Uterus (tissue), 2 donors: ENCODE measurements around the gene EPN1.

Experiments
- CTCF ChIP-seq, 4 experiments: fragments of 200-600 bp in 2 of 4; fragments of 450-650 bp in 2 of 4; sonication (generic) in 2 of 4; IDR thresholded peaks; one replicate each; pipeline ENCODE4 v1.5.1; 2016 to 2019; ENCODE audit warnings: antibody characterized with exemption in 4 of 4, mild to moderate bottlenecking in 2 of 4, moderate library complexity in 1 of 4
- POLR2A ChIP-seq, 2 donors: fragments of 450-650 bp; IDR thresholded peaks; one replicate each; pipeline ENCODE4 v1.6.1; 2016; ENCODE audit warnings: antibody characterized with exemption in 2 of 2, mild to moderate bottlenecking in 1 of 2, moderate library complexity in 1 of 2

GRCh38 chr19:55723491-55723890, 48.5 kb downstream of the EPN1 start:
- TF ChIP-seq CTCF (IDR thresholded peaks at IDR 0.05) (no peak), POLR2A (IDR thresholded peaks at IDR 0.05) (no peak)
